Measurements from ENCODE around the gene LRBA. TPM values are rescaled to one million over a fixed set of nuclear protein-coding genes. Genes with fewer than 3 reads are reported as not detected.
"Not testable (repeated sequence)": the region's sequence is repeated elsewhere in the genome, so short reads cannot be mapped to it uniquely, and the experiment has no call there.

The LRBA gene
- total RNA-seq, 1 experiment from 2014 or later = 25.9 TPM

DNA sequence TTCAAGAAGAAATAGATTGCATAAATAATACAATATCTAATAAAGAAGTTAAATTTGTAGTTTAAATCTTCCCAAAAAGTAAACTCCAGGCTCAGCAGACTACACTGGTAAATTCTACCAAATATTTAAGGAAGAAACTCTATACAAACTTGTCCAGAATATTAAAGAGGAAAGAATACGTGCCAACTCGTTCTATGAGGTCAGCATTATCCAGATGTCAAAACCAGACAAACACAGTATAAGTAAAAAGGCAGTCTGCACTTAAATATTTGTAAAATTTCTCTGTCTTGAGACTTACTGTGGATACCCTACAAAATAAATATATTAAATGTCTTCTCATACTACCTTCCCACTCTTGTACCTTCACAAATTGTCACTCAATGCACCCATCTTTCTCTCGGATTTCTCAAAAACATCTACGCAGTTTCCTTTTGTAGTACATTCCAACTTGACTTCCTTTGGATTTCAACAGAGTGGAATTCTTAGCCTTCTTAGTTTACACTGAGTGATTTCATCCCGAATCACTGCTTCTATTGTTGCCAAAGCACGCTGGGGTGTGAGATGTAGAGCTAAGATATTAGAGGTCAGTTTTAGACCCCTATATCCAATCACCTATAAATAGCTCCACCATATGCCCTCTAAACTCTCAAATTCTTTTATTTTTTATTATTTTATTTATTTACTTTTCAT lies 504.8 kb downstream of the LRBA start:
- no peak for DNase-seq (ENCODE audit: low spot score)

GRCh38 chr4:150507656-150508055 lies 507.4 kb downstream of the LRBA start:
- DNase-seq (ENCODE audit: low spot score) = not testable (repeated sequence)

DNA sequence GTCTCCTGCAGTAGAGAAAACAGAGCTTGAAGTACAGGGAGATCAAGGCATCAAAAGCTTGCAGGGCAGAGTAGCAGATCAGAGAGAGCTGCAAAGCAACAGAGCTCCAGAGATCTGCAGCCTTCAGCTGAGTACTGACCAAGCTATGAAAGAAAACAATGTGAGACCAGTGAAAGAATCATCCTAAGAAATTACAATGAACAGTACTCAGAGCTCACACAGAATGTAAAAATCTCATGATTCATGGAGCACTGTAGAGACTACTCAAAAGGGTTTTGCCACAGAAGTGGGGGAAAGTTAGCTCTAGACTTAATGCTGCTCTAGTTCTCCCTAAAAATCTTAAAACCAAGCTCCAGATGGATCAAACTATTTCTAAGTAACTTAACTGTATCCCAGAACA lies 513.1 kb downstream of the LRBA start:
- DNase-seq (ENCODE audit: low spot score) = no peak

GRCh38 chr4:150501009-150501727 lies 513.9 kb downstream of the LRBA start:
- peak; percentile 38 for DNase-seq (ENCODE audit: low spot score)

DNA sequence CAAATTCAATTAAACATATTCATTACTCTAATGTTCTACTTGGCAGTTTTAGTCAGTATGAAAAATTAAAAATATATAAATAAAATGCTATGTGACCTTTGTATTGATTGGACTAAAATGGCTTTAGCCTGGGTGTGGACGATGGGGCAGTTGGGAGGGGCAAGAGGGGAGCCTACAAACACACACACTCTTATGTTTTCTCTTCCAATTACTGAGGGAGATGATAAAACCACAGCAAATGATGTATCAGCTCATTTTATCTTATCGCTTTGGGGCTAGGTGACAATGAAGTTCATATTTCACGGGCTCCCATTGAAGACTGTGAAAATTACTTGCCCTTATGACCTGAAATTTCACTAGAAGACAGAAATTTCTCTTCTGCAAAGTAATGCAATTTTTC lies 517.5 kb downstream of the LRBA start:
- DNase-seq (ENCODE audit: low spot score) = no peak

- DNase-seq (ENCODE audit: low spot score) = no peak
These were observed 519.5 kb downstream of the LRBA start for GRCh38 chr4:150495550-150495949.

GRCh38 chr4:150493851-150494250 lies 521.2 kb downstream of the LRBA start:
- no peak for DNase-seq (ENCODE audit: low spot score)

- no peak for DNase-seq (ENCODE audit: low spot score)
These were observed 523.7 kb downstream of the LRBA start for GRCh38 chr4:150491132-150492049.

DNA sequence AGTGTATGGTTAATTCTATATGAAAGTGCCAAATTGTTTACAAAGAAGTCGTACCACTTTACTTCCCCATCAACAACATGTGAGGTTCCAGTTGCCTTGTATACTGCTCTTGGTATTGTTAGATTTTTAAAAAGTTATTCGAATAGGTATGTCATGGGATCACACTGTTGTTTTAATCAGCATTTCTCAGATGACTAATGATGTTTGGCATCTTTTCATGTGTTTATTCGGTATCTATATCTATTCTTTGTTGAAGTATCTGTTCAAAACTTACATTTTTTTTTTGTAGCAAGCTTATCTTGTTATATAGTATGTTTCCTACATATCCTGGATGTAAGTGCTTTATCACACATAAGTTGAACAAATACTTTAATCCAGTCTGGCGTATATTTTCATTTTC lies 532.5 kb downstream of the LRBA start:
- DNase-seq (ENCODE audit: low spot score) = no peak

- no peak for DNase-seq (ENCODE audit: low spot score)
These were observed 535.4 kb downstream of the LRBA start for GRCh38 chr4:150479657-150480056.

GRCh38 chr4:150477869-150478268 lies 537.2 kb downstream of the LRBA start:
- DNase-seq (ENCODE audit: low spot score) = no peak

- no peak for DNase-seq (ENCODE audit: low spot score)
These were observed 538.3 kb downstream of the LRBA start for GRCh38 chr4:150476776-150477175.

DNA sequence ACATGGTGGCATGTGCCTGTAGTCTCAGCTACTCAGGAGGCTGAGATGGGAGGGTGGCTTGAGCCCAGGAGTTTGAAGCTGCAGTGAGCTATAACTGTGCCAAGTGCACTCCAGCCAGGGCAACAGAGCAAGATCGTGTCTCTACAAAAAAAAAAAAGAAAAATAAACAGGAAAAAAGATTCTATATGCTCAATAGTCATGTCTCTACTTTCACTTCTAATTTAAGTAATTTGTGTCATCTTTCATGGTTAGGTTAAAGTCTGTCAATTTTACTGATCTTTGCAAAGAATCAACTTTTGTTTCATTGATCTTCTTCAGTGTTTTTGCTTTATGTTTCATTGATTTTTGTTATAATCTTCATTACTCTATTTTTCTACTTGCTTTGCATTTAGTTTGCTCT lies 539.3 kb downstream of the LRBA start:
- DNase-seq (ENCODE audit: low spot score) = no peak

DNA sequence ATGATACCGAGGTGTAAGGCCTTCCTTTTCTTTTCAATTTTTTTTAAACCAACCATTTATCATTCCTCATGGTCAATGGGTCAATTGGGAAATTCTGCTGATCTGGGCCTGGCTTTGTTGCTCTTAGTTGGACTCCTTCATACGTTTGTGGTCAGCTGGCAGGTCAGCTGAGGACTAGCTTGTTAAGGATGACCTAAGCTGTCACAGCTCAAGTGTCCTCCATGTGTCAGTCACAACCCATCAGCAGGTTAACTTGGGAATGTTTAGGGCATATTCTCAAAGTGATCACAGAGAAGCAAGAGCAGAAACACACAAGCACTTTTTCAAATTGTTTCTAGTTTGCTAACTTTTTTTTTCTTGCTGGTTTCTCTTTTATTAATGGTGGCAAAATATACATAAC lies 550.6 kb downstream of the LRBA start:
- no peak for DNase-seq (ENCODE audit: low spot score)

DNA sequence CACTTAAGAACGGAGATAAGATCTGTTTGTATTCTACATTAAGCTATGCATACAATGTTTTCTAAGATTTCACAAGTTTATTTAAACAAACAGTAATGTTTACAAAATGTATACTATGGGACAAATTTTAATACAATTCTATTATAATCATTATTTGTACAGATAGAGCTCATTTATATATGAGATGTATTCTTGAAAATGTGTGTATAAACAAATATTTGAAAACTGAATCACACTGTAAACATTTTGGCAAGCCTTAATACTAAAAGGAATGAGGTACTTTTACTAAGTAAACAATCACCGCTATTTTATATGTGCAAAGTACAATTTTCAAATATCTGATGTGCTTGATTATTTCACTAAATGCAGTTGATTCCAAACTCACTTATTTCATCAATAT lies 552.3 kb downstream of the LRBA start:
- DNase-seq (ENCODE audit: low spot score) = no peak

DNA sequence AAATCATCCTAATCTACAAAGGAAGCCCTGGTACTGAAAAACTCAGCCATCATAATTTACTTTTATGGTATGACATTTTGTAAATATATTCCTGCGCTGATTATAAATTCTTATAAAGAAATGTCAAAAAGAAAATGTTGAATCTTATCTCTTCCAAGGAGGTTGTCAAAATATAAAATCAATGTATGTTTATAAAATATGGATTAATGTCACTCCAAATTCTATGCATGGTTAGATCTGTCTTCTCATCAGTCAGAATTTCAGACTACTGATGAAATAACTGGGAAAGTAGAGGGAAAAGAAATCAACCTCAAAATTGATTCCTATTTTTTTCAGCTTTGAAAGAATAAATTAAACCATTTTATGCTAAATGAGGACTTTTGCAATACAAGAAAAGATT lies 553.1 kb downstream of the LRBA start:
- no peak for DNase-seq (ENCODE audit: low spot score)

DNA sequence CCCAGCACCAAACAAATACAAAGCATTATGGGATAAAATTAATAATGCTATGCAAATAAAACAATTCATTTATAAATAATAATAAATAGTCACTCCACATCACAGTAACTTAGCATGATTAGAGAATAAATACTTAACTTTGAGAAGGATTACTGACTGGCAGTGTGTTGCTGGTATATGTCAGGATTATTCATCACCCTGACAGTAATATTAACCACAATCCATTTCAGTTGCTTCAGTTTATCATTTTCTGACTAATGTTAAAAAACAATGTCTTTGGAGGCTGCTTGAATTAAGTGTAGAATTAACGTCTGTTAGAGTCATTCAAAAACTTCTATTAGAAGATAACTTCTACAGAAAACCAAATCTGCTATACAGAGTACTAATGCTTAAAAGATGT lies 557.3 kb downstream of the LRBA start:
- DNase-seq (ENCODE audit: low spot score) = no peak

DNA sequence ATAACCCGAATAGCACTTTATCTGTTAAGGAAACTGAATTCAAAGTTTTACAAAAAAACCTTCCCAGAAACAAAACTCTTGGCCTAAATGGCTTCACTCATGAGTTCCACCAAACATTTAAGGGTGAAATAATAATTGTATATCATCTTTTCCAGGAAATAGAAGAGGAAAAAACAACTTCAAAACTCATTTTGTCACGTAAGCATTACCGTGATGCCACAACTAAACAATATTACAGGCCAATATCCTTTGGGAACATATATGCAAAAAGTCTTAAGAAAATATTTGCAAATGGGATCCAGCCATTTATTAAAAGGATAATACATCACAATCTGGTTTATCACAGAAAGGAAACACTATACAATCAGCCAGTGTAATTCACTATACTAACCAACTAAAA lies 563.2 kb downstream of the LRBA start:
- no peak for DNase-seq (ENCODE audit: low spot score)

DNA sequence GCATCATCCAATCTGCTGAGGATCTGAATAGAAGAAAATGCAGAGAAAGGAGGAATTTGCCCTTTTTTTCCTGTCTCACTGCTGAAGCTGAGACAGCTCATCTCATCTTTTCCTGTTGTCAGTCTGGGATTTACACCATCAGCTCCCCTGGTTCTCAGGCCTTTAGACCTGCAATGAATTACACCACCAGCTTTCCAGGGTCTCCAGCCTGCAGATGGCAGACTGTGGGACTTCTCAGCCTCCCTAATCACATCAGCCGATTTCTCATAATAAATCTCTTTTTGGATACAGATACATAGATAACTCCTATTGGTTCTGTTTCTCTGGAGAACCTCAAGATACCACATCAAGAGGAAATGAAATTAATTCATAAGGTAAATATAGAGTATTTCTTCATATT lies 567.7 kb downstream of the LRBA start:
- no peak for DNase-seq (ENCODE audit: low spot score)

DNA sequence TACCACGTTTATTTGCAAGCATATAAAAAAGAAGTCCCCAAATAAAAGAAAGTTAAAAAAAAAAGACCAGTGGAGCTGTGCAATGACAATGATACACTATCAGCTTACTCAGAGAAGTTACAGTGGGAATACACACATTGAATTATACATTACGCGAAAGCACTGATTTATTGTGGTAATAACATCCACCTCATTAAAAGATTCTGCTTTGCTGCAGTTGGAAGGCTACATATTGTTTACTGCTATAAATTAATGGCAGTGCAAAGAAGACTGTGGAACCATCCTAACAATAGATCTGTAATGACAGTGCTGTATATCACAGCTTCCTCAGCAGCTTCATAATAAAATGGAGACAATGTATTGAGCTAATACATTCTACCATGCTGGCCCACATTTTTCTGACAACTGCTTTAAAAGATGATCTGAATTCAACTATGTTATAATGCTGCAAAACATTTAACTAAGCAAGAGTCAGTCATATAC lies 575.6 kb downstream of the LRBA start:
- no peak for DNase-seq (ENCODE audit: low spot score)

GRCh38 chr4:150436598-150437370 lies 578.3 kb downstream of the LRBA start:
- DNase-seq (ENCODE audit: low spot score) = no peak

GRCh38 chr4:150431221-150431620 lies 583.9 kb downstream of the LRBA start:
- DNase-seq (ENCODE audit: low spot score) = no peak

Measured in A172 (cell line).